T47D (cell line): Measurements from ENCODE around the gene MYO1D.
A peak's percentile ranks its signal among the peaks of the same experiment; 100 is the strongest.

Experiments
- DNase-seq, 2 experiments: peaks; one replicate each; pipeline versions ENCODE4 v3.0.0 to v3.0.0-alpha.2; 2011 to 2012; ENCODE audit warnings: low read depth in 1 of 2, low spot score in 1 of 2
- JUND ChIP-seq: IDR thresholded peaks from 2 replicates; pipeline ENCODE4 v1.6.1; 2012; ENCODE audit warnings: low read depth
- in situ Hi-C: cut with HindIII; loops from 2 replicates; pipeline ENCODE4 v1.10.0; 2016; ENCODE audit warnings: low sequenced_read_pairs, low pct_unique_long_range_greater_than_20kb

The MYO1D gene

DNA sequence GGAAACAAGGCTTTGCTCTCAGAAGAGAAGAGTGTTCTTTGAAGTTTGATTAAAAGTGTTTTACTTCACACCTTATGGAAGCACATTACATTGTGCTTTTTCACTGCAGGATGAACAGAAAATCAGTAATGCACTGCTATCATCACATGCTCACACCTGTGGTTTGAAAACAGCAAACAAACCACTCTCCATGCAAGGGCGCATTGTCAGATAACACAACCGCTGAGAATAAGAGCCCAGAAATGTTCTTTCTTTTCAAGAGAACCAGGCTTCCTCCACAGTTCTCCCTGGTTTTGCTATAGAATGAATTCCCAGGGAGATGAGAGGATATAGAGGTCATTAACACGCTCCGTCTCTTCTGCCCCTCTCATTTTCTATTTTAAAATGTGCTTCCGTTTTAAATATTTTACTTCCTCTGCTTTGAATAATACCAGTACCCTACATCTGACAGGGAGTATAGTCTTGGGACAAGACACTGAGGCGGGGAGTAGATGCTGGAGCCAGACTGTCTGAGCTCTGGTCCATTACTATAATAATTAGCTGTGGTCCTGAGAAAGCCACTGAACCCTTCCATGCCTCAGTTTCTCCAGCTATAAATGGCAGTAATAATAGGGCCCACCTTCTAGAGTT lies 318.5 kb downstream of the MYO1D start:
- in situ Hi-C loops = no loop called here
- DNase-seq = no peak
- no peak for TF ChIP-seq JUND

DNA sequence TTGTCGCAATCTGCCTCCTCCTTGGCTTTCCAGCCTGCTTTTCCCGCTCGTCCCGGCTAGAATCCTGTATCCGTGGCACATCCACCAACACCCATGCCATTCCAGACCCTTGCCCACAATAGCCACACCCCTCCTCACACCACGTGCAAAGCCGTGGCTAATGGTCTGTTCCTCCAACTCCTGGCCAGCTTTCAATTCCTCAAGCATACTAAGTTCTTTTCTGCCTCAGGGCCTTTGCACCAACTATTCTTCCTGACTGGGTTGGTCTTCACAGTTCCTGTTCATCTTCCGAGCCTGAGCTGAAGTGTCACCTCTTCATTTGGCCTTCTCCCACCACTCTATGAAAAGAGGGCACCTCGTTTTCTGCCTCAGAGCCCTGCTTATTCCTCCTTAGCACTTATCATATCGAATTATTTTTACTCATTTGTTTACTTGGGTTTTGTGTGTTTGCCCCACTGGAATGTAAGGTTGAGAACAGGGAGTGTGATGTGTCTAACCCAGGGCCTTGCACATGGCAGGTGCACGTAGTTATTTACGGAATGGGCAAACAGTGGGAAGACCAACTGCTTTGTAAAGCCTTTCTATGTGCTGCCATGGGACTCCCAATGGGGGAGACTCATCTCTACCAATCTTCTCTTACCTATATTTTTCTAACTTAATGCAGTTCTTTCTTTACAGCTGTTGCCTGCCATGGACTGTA lies 321.2 kb downstream of the MYO1D start:
- in situ Hi-C loops = no loop called here
- DNase-seq = no peak
- no peak for TF ChIP-seq JUND

DNA sequence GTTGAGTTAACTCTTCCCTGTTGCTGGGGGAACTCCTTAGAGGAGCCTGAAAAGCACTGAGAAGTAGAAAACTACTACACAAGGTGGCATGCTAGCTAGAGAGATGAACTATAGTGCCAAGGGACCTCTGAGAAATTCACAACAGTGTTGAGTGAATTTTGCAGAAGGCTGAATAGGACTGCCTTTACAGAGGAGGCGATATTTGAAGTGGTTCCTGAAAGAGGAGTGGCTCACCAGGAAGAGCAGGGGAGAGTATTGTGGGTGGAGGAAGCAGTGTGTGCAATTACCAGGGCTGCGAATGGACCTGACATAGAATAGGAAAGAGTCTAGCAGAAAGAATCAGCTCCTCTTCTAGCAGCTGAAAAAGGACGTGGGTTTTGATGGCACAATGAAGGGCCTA lies 323.8 kb downstream of the MYO1D start:
- no peak for TF ChIP-seq JUND
- in situ Hi-C loops = no loop called here
- no peak for DNase-seq

DNA sequence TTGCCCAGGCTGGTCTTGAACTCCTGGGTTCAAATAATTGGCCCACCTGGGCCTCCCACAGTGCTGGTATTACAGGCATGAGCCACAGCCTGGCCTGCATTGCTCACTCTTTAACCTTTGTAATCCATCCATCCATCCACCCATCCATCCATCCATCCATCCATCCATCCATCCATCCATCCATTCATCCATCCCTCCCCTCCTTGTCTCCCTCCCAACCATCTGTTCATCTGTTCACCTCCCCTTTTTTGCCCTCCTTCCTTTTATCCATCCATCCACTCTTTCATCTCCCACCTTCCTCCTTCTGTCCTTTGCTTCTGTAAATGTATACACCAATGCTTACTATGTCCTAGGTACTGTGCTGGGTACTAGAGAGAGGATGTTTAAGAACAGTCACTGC lies 324.6 kb downstream of the MYO1D start:
- no peak for DNase-seq
- in situ Hi-C loops = no loop called here

DNA sequence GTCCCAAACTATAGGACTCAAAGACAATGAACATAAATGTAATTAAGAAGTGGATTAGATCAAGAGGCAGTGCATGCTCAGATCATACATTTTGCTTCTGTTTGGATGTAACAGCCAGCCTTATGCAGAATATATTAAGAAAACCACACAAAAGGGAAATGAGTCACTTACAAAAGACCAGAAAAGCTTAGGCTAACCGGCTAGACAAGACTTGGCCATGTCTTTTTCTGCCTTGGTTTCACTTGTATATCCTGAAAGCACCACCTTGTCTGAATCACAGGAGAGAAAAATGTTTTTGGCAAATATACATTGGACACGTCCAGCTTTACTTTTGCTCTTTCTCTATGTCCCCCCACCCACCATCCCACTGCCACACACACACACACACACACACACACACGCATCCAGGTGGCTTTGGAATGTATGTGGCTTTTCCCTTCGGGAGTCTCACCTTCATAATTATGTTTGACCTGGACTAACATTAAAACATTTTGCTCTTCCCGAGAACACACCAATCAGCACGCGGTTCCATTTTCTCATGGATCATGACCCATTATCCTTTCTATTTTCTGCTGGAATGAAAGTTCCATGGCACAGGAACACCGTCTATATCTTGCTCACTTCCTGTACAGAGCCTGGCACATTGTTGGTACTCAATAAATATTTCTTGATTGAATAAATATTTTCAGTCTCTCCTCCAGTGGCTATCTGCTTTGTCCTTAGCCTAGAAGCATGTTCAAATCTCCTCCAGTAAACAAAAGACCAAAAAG lies 325.6 kb downstream of the MYO1D start:
- in situ Hi-C loops = no loop called here
- DNase-seq = peak; percentile 18 to 58
- TF ChIP-seq JUND = no peak

More for the DNA sequence above, 324.6 kb downstream of the MYO1D start:
- no peak for TF ChIP-seq JUND

DNA sequence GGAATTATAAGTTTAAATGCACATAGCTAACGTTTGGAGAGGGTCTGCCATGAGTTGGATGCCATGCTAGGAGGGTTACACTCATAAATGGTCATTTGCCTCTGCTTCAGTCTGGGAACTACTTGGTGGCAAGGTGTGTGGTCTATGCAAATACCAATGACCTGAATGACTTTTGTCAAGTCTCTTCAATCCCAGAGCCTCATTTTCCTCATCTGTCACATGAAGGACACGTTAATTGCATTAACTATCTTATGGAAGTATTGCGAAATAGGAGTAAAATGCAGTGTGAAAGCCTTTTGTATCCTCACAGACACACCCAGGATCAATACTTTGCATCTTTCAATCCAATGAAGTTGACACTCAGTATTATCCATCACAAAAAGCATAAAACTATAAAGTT lies 327.4 kb downstream of the MYO1D start:
- no peak for DNase-seq
- TF ChIP-seq JUND = no peak
- in situ Hi-C loops = no loop called here

DNA sequence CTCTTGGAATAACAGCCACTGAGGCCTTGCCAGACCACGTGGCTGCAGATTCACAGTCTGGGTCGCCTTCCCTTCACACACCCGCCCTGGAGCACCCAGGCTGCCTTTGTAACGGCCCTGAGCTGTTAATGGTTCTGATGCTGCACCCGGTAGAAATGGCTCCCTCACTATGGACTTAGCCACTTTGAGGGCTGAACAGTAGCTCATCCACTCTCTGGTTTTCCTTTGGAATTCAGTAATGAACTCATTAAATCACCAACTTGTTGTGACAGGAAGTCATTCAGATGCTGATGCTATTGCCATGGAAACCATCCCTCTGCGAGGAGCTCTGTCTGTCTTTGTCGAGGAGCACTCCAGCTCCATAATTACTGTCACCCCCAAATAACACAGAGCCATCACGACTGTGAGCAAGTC lies 330.9 kb downstream of the MYO1D start:
- in situ Hi-C loops = no loop called here
- no peak for DNase-seq
- TF ChIP-seq JUND = no peak

DNA sequence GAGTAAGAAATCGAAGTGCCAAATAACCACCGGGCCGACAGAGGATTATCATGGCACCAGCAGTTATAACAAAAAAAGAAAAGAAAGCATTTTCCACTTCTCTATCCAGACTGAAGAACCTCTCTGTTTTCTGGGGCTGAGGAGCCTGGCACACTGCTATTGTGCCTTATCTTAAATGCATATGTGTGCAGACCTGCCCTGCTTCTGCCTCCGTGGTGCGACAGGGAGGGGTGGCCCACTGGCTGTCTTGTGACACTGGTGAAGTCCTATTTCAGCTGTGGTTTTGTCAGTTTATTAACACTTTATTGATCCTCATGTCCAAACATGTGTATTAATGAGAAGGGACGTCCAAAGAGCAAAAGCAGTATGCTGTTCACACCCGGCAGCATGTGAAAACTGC lies 334.7 kb downstream of the MYO1D start:
- no peak for TF ChIP-seq JUND
- in situ Hi-C loops = no loop called here
- no peak for DNase-seq

DNA sequence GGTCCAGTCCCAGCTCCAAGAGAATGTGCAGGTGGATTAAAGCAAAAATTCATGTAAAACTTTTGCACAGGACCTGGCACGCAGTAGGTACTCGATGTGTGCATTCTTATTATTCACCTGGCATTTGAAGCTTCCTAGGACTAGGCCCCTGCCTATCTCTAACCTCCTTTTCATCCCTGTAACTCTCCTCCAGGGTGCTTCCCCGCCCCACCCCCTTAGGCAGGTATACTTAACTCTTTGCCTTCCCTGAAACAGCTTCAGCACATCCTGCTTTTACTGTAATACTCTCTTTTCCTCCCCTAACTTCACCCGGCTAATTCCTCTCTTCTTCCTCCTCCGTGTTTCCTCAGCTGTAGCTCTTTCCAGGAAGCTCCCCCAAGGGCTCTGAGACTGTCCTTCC lies 335.3 kb downstream of the MYO1D start:
- in situ Hi-C loops = no loop called here
- DNase-seq = no peak
- no peak for TF ChIP-seq JUND

DNA sequence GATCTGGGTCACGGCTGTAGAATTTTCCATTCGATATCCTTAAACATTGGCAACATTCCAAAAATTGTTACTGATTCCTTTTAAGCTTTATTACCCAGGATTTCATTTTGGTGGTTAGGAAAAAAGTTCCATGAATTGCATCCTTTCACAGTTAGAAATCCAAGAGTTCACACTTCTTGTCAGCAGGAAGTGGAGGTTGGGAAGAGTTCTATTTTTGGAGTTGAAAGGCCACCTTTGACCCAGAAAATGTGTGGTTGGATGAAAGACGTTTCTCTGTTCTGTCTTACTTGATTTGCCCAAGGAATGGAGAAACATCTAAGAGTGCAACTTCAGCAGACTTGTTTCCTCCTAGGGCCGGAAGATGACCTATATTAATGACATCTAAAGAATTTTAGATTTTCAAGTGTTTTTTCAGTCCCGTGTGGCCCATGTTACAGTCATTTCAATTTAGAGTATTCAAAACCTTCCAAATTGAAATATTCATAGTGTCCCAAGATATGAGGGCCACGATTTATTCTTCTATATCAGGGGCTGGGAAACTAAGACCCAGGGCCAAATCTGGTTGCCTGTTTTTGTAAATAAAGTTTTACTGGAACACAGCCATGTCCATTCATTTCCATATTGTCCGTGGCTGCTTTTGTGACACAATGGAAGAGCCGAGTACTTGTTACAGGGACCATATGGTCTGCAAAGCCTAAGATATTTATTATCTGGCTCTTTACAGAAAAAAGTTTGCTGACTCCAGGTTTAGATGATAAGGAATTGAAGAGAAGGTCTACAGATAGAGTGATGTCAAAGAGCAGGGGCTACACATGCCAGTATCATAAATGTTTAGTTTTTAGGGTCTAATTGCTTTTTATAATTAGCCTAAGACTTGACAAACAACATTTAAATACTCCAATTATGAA lies 339.9 kb downstream of the MYO1D start:
- TF ChIP-seq JUND = no peak
- no peak for DNase-seq
- in situ Hi-C loops = no loop called here

DNA sequence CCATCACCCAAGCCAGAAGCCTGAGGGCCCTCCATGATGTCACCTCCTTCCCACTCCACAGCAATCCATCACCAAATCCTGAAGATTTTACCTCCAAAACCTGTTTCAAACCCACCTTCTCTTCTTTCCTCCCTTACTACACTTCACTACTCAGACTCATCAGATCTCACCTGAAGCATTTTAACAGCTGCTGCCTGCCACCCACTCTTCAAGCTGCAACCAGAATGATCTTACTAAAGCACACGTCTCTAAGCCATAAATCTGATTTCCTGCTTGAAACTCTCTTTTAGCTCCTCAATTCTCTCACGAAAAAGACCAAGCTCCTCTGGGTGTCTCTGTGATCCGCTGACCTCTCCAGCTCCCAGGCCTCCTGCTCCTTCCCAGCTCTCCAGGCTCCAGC lies 343.6 kb downstream of the MYO1D start:
- in situ Hi-C loops = no loop called here
- DNase-seq = no peak
- TF ChIP-seq JUND = no peak

DNA sequence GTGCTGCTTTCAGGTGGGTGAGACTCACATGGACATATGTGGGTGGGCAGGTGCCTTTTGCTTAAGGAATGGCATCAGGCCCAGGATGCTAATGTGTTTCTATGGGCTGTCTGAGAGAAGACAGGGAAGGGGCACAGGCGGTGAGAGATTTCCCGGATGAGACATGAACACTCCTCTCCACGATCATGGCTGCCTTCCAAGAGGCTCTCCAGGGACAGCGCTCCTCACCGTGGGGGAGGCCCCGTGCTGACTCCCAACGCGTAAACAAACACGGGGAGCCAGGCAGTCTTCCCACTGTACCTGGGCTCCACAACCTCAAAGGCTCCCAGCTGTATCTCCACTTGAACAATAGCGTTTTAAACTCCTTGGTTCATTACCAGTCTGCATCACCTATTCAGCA lies 347.3 kb downstream of the MYO1D start:
- no peak for DNase-seq
- in situ Hi-C loops = no loop called here
- TF ChIP-seq JUND = no peak
